Effector memory CD4-positive, alpha-beta T cell (primary cell): Measurements from ENCODE around the gene GPR27.

Experiments
- DNase-seq, 3 donors: peaks; one replicate each; pipeline ENCODE4 v3.0.0-alpha.2; 2020
- H3K27ac ChIP-seq: 2 replicates; pipeline ENCODE4 v1.7.0; 2013; ENCODE audit warnings: mild to moderate bottlenecking, low read length, moderate library complexity; ENCODE audit not compliant: insufficient read depth, poor library complexity, severe bottlenecking
- H3K27me3 ChIP-seq: replicated peaks from 2 replicates; pipeline ENCODE4 v1.7.0; 2013; ENCODE audit warnings: mild to moderate bottlenecking, low read length; ENCODE audit not compliant: insufficient read depth, control insufficient read depth, poor library complexity, severe bottlenecking
- H3K36me3 ChIP-seq: 2 replicates; pipeline ENCODE4 v1.7.0; 2013; ENCODE audit warnings: mild to moderate bottlenecking, low read length, moderate library complexity; ENCODE audit not compliant: control insufficient read depth, insufficient read depth
- H3K4me1 ChIP-seq: 2 replicates; pipeline ENCODE4 v1.7.0; 2013; ENCODE audit warnings: low read length, mild to moderate bottlenecking; ENCODE audit not compliant: control insufficient read depth, insufficient read depth, poor library complexity, severe bottlenecking
- H3K4me3 ChIP-seq: 2 replicates; pipeline ENCODE4 v1.7.0; 2013; ENCODE audit warnings: low read length, low read depth, mild to moderate bottlenecking; ENCODE audit not compliant: insufficient read depth, poor library complexity, severe bottlenecking
- H3K9me3 ChIP-seq: 2 replicates; pipeline ENCODE4 v1.7.0; 2013; ENCODE audit warnings: mild to moderate bottlenecking, low read length, moderate library complexity; ENCODE audit not compliant: control insufficient read depth

The GPR27 gene

GRCh38 chr3:71718072-71718471 is 35.6 kb upstream of the GPR27 start:
- Histone ChIP-seq H3K27me3 (no peaks in the 10 kb centered on the region), H3K27ac (peak overlapping the region; percentile 35), H3K36me3 (no peaks in the 10 kb centered on the region), H3K9me3 (no peaks in the 10 kb centered on the region), H3K4me1 (peaks cover 63% of the 10 kb centered on the region), H3K4me3 (peak overlapping the region; percentile 14)
- DNase-seq, result peak; percentile 14 to 41 (median 35)

- Histone ChIP-seq H3K9me3 (no peaks in the 10 kb centered on the region), H3K27me3 (no peaks in the 10 kb centered on the region), H3K4me3 (no peak overlapping the region), H3K4me1 (peaks cover 62% of the 10 kb centered on the region), H3K27ac (peak overlapping the region; percentile 73), H3K36me3 (no peaks in the 10 kb centered on the region)
- no peak for DNase-seq
Observed at GRCh38 chr3:71721002-71721401, 32.7 kb upstream of the GPR27 start.

GRCh38 chr3:71721651-71722157 is 32.0 kb upstream of the GPR27 start:
- H3K4me3 ChIP-seq, result no peak overlapping the region
- peaks cover 65% of the 10 kb centered on the region for H3K4me1 ChIP-seq
- H3K9me3 ChIP-seq, result no peaks in the 10 kb centered on the region
- no peaks in the 10 kb centered on the region for H3K36me3 ChIP-seq
- peak overlapping the region; percentile 73 for H3K27ac ChIP-seq
- DNase-seq, result no peak
- H3K27me3 ChIP-seq, result no peaks in the 10 kb centered on the region

- Histone ChIP-seq H3K36me3 (no peaks in the 10 kb centered on the region), H3K4me1 (peaks cover 57% of the 10 kb centered on the region), H3K27me3 (no peaks in the 10 kb centered on the region), H3K9me3 (no peaks in the 10 kb centered on the region), H3K27ac (peak overlapping the region; percentile 73), H3K4me3 (peak overlapping the region; percentile 16)
- no peak for DNase-seq
Observed at GRCh38 chr3:71722693-71723092, 31.0 kb upstream of the GPR27 start.

- Histone ChIP-seq H3K4me1 (peaks cover 48% of the 10 kb centered on the region), H3K36me3 (no peaks in the 10 kb centered on the region), H3K27ac (peak overlapping the region; percentile 73), H3K27me3 (no peaks in the 10 kb centered on the region), H3K9me3 (no peaks in the 10 kb centered on the region), H3K4me3 (peak overlapping the region; percentile 72)
- peak in 2 of 3 donors; percentile 21 to 42 for DNase-seq
Observed at GRCh38 chr3:71723452-71724170, 30.0 kb upstream of the GPR27 start.

GRCh38 chr3:71724171-71724453 is 29.5 kb upstream of the GPR27 start:
- H3K4me1 ChIP-seq, result peaks cover 45% of the 10 kb centered on the region
- H3K4me3 ChIP-seq, result peak overlapping the region; percentile 72
- no peaks in the 10 kb centered on the region for H3K27me3 ChIP-seq
- H3K36me3 ChIP-seq, result no peaks in the 10 kb centered on the region
- H3K9me3 ChIP-seq, result no peaks in the 10 kb centered on the region
- no peak for DNase-seq
- H3K27ac ChIP-seq, result peak overlapping the region; percentile 73

GRCh38 chr3:71724584-71725270 is 28.9 kb upstream of the GPR27 start:
- peak in 1 of 3 donors; percentile 11 for DNase-seq
- H3K27me3 ChIP-seq, result no peaks in the 10 kb centered on the region
- H3K4me1 ChIP-seq, result peaks cover 45% of the 10 kb centered on the region
- no peaks in the 10 kb centered on the region for H3K9me3 ChIP-seq
- H3K27ac ChIP-seq, result peak overlapping the region; percentile 73
- H3K4me3 ChIP-seq, result peak overlapping the region; percentile 72
- H3K36me3 ChIP-seq, result no peaks in the 10 kb centered on the region

GRCh38 chr3:71725271-71725991 is 28.2 kb upstream of the GPR27 start, which contains the start of gene EIF4E3:
Gene EIF4E3 (minus strand): TSS chr3:71725402. CDS start chr3:71725367, 35 bp downstream.
- Histone ChIP-seq H3K4me1 (peaks cover 47% of the 10 kb centered on the region), H3K27ac (peak within 1 kb of the TSS; percentile 76), H3K27me3 (no peaks in the 10 kb centered on the region), H3K36me3 (no peaks in the 10 kb centered on the region), H3K4me3 (peak within 1 kb of the TSS; percentile 76), H3K9me3 (no peaks in the 10 kb centered on the region)
- peak; percentile 21 to 38 (median 27) for DNase-seq

GRCh38 chr3:71726146-71726545 is 27.5 kb upstream of the GPR27 start:
- no peaks in the 10 kb centered on the region for H3K27me3 ChIP-seq
- H3K27ac ChIP-seq, result peak overlapping the region; percentile 76
- H3K36me3 ChIP-seq, result no peaks in the 10 kb centered on the region
- H3K9me3 ChIP-seq, result no peaks in the 10 kb centered on the region
- peak overlapping the region; percentile 76 for H3K4me3 ChIP-seq
- peaks cover 40% of the 10 kb centered on the region for H3K4me1 ChIP-seq
- peak; percentile 40 to 58 (median 40) for DNase-seq
